ENCODE data around the gene PNN.

DNA sequence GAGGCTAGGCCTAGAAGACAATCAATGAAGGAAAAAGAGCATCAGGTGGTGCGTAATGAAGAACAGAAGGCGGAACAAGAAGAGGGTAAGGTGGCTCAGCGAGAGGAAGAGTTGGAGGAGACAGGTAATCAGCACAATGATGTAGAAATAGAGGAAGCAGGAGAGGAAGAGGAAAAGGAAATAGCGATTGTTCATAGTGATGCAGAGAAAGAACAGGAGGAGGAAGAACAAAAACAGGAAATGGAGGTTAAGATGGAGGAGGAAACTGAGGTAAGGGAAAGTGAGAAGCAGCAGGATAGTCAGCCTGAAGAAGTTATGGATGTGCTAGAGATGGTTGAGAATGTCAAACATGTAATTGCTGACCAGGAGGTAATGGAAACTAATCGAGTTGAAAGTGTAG, 5.5 kb downstream of the PNN start:
- TF ChIP-seq, protein P1, sequence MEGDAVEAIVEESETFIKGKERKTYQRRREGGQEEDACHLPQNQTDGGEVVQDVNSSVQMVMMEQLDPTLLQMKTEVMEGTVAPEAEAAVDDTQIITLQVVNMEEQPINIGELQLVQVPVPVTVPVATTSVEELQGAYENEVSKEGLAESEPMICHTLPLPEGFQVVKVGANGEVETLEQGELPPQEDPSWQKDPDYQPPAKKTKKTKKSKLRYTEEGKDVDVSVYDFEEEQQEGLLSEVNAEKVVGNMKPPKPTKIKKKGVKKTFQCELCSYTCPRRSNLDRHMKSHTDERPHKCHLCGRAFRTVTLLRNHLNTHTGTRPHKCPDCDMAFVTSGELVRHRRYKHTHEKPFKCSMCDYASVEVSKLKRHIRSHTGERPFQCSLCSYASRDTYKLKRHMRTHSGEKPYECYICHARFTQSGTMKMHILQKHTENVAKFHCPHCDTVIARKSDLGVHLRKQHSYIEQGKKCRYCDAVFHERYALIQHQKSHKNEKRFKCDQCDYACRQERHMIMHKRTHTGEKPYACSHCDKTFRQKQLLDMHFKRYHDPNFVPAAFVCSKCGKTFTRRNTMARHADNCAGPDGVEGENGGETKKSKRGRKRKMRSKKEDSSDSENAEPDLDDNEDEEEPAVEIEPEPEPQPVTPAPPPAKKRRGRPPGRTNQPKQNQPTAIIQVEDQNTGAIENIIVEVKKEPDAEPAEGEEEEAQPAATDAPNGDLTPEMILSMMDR (conservative IDR thresholded peaks at IDR 0.05 in 1 of 2, IDR thresholded peaks at IDR 0.05 in 1 of 2; ENCODE audit: low read depth in 1 of 2, low read length in 2 of 2) = no peak
- TF ChIP-seq EZH2 (IDR thresholded peaks at IDR 0.05; ENCODE audit: low read length, missing control alignments) = no peak
